ENCODE results near the gene ZC3H18.

The ZC3H18 gene

GRCh38 chr16:88568710-88569613 is 1.2 kb upstream of the ZC3H18 start:
- Histone ChIP-seq H3K4me3 (ENCODE audit: low read length) (peak overlapping the region; percentile 55), H3K27ac (ENCODE audit: low read depth, low read length) (no peak overlapping the region), H4K8ac (ENCODE audit: low read depth, low read length) (no peak overlapping the region), H3K79me1 (ENCODE audit: low read length) (peaks cover 11% of the 10 kb centered on the region), H2BK5ac (ENCODE audit: low read length) (no peak overlapping the region), H2BK120ac (ENCODE audit: low read depth, low read length) (no peak overlapping the region), H3K79me2 (ENCODE audit: control insufficient read depth, insufficient read depth, low read length) (peaks cover 26% of the 10 kb centered on the region), H2BK15ac (replicated peaks; ENCODE audit: low read depth) (no peak overlapping the region), H3K4ac (ENCODE audit: low read depth, low read length) (no peak overlapping the region), H3K27me3 (ENCODE audit: insufficient read depth, low read length, poor library complexity) (no peaks in the 10 kb centered on the region), H3K18ac (ENCODE audit: low read length) (no peak overlapping the region), H3K56ac (ENCODE audit: low read length) (peak overlapping the region; percentile 93), H3K4me2 (ENCODE audit: low read length) (peak overlapping the region; percentile 69), H4K5ac (ENCODE audit: low read length) (no peak overlapping the region), H3K23ac (ENCODE audit: low read length) (no peak overlapping the region), H3K4me1 (ENCODE audit: control insufficient read depth, low read depth, low read length) (peaks cover 6% of the 10 kb centered on the region), H3K9ac (ENCODE audit: low read length) (peak overlapping the region; percentile 85), H3K36me3 (ENCODE audit: control insufficient read depth, insufficient read depth, low read length) (no peaks in the 10 kb centered on the region), H2AK5ac (ENCODE audit: low read length) (no peak overlapping the region)
- DNase-seq = no peak
- WGBS (ENCODE audit: extremely low coverage, insufficient coverage, low lambda C conversion rate) = no CpG with 5 or more reads among the region's 18 CpGs

GRCh38 chr16:88569614-88569984 is 604 bp upstream of the ZC3H18 start:
- Histone ChIP-seq H3K27me3 (ENCODE audit: insufficient read depth, low read length, poor library complexity) (no peaks in the 10 kb centered on the region), H3K18ac (ENCODE audit: low read length) (peak overlapping the region; percentile 25), H3K56ac (ENCODE audit: low read length) (peak overlapping the region; percentile 93), H2AK5ac (ENCODE audit: low read length) (no peak overlapping the region), H3K23ac (ENCODE audit: low read length) (peak overlapping the region; percentile 86), H3K4me2 (ENCODE audit: low read length) (peak overlapping the region; percentile 69), H3K9ac (ENCODE audit: low read length) (peak overlapping the region; percentile 85), H3K36me3 (ENCODE audit: control insufficient read depth, insufficient read depth, low read length) (no peaks in the 10 kb centered on the region), H4K8ac (ENCODE audit: low read depth, low read length) (no peak overlapping the region), H2BK120ac (ENCODE audit: low read depth, low read length) (no peak overlapping the region), H3K4ac (ENCODE audit: low read depth, low read length) (peak overlapping the region; percentile 49), H3K79me2 (ENCODE audit: control insufficient read depth, insufficient read depth, low read length) (peaks cover 26% of the 10 kb centered on the region), H3K4me3 (ENCODE audit: low read length) (peak overlapping the region; percentile 55), H4K5ac (ENCODE audit: low read length) (no peak overlapping the region), H2BK15ac (replicated peaks; ENCODE audit: low read depth) (no peak overlapping the region), H3K27ac (ENCODE audit: low read depth, low read length) (no peak overlapping the region), H2BK5ac (ENCODE audit: low read length) (no peak overlapping the region), H3K4me1 (ENCODE audit: control insufficient read depth, low read depth, low read length) (peaks cover 6% of the 10 kb centered on the region), H3K79me1 (ENCODE audit: low read length) (peaks cover 11% of the 10 kb centered on the region)
- DNase-seq = no peak
- no CpG with 5 or more reads among the region's 28 CpGs for WGBS (ENCODE audit: extremely low coverage, insufficient coverage, low lambda C conversion rate)

DNA sequence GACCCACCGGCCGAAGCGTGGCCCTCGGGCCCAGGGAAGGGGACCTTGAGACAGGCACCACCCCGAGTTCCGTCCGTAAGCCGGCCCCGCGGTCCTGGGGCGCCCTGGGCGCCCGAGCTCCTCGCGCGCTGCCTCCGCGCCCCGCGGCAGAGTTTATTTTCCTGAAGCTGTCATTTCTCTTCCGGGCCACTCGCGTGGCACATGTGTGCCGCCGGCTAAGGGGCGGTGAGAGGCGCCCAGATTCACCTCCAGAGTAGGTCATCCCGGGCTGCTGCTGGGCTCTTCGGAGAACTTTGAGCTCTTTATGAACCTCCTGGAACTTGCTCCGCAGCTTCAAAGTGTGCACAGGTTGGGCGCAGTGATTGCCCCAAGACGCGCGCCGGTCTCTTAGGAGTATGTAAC is 489 bp downstream of the ZC3H18 start:
- Histone ChIP-seq H3K27ac (ENCODE audit: low read depth, low read length) (no peak overlapping the region), H2BK120ac (ENCODE audit: low read depth, low read length) (no peak overlapping the region)
- DNase-seq = peak; percentile 40

DNA sequence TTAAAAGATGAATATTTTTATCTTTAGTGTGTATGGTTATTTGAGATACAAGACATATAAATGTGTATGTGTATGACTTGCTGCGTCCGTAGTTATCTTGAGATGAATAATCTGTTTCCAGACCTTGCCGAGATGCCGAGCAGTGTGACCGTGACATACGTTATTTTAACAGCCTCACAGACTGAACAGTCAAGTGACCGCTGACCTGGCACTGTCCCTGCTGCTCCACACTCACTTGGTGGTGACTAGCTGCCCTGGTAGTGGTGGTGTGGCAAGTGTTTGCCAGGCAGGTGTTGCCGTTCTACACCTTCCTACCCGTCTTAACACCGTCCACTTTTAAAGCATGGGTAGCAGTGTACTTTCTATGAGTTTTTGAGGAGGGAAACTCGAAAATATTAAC is 5.0 kb downstream of the ZC3H18 start:
- H2AK5ac ChIP-seq (ENCODE audit: low read length) = no peak overlapping the region
- no CpG with 5 or more reads among the region's 11 CpGs for WGBS (ENCODE audit: extremely low coverage, insufficient coverage, low lambda C conversion rate)
- no peak overlapping the region for H3K9ac ChIP-seq (ENCODE audit: low read length)
- no peaks in the 10 kb centered on the region for H3K27me3 ChIP-seq (ENCODE audit: insufficient read depth, low read length, poor library complexity)
- no peak overlapping the region for H3K27ac ChIP-seq (ENCODE audit: low read depth, low read length)
- no peak overlapping the region for H2BK5ac ChIP-seq (ENCODE audit: low read length)
- no peak overlapping the region for H3K4me2 ChIP-seq (ENCODE audit: low read length)
- H4K8ac ChIP-seq (ENCODE audit: low read depth, low read length) = no peak overlapping the region
- no peak overlapping the region for H3K56ac ChIP-seq (ENCODE audit: low read length)
- no peaks in the 10 kb centered on the region for H3K36me3 ChIP-seq (ENCODE audit: control insufficient read depth, insufficient read depth, low read length)
- H2BK120ac ChIP-seq (ENCODE audit: low read depth, low read length) = no peak overlapping the region
- no peak overlapping the region for H3K4me3 ChIP-seq (ENCODE audit: low read length)
- no peak overlapping the region for H2BK15ac ChIP-seq (replicated peaks; ENCODE audit: low read depth)
- DNase-seq = no peak
- no peak overlapping the region for H3K18ac ChIP-seq (ENCODE audit: low read length)
- peaks cover 24% of the 10 kb centered on the region for H3K79me1 ChIP-seq (ENCODE audit: low read length)
- H3K4me1 ChIP-seq (ENCODE audit: control insufficient read depth, low read depth, low read length) = peaks cover 4% of the 10 kb centered on the region
- peaks cover 49% of the 10 kb centered on the region for H3K79me2 ChIP-seq (ENCODE audit: control insufficient read depth, insufficient read depth, low read length)
- H3K4ac ChIP-seq (ENCODE audit: low read depth, low read length) = no peak overlapping the region
- H4K5ac ChIP-seq (ENCODE audit: low read length) = no peak overlapping the region
- no peak overlapping the region for H3K23ac ChIP-seq (ENCODE audit: low read length)

More for the DNA sequence above, 489 bp downstream of the ZC3H18 start:
- no peak overlapping the region for H4K5ac ChIP-seq (ENCODE audit: low read length)
- peaks cover 31% of the 10 kb centered on the region for H3K79me2 ChIP-seq (ENCODE audit: control insufficient read depth, insufficient read depth, low read length)
- H3K79me1 ChIP-seq (ENCODE audit: low read length) = peaks cover 13% of the 10 kb centered on the region
- H3K18ac ChIP-seq (ENCODE audit: low read length) = peak overlapping the region; percentile 33
- no peak overlapping the region for H3K23ac ChIP-seq (ENCODE audit: low read length)
- H2BK15ac ChIP-seq (replicated peaks; ENCODE audit: low read depth) = no peak overlapping the region
- peaks cover 6% of the 10 kb centered on the region for H3K4me1 ChIP-seq (ENCODE audit: control insufficient read depth, low read depth, low read length)
- H3K56ac ChIP-seq (ENCODE audit: low read length) = peak overlapping the region; percentile 100
- H2BK5ac ChIP-seq (ENCODE audit: low read length) = no peak overlapping the region
- H3K36me3 ChIP-seq (ENCODE audit: control insufficient read depth, insufficient read depth, low read length) = no peaks in the 10 kb centered on the region
- peak overlapping the region; percentile 95 for H3K4me3 ChIP-seq (ENCODE audit: low read length)
- WGBS (ENCODE audit: extremely low coverage, insufficient coverage, low lambda C conversion rate) = no CpG with 5 or more reads among the region's 35 CpGs
- H3K4ac ChIP-seq (ENCODE audit: low read depth, low read length) = peak overlapping the region; percentile 47
- H2AK5ac ChIP-seq (ENCODE audit: low read length) = no peak overlapping the region
- no peak overlapping the region for H4K8ac ChIP-seq (ENCODE audit: low read depth, low read length)
- H3K4me2 ChIP-seq (ENCODE audit: low read length) = peak overlapping the region; percentile 52
- peak overlapping the region; percentile 98 for H3K9ac ChIP-seq (ENCODE audit: low read length)
- H3K27me3 ChIP-seq (ENCODE audit: insufficient read depth, low read length, poor library complexity) = no peaks in the 10 kb centered on the region

DNA sequence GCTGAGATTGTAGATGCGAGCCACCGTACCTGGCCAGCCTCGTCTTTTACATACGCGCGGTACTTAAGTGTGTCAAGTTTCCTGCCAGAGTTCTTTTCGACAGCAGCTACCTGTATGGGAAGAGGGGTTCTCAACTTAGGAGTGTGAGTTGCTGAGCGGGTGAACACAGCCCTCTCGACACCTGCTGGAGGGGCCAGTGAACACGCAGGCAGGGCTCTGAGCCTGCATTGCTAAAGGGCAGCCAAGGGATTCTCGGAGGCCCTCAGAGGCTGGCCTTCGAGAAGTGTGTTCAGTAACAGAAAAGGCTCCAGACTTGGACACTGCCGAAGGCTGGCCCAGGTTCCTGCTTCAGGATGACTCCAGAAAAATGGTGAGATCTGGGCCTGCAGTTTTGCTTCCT is 6.1 kb downstream of the ZC3H18 start:
- no peak overlapping the region for H2AK5ac ChIP-seq (ENCODE audit: low read length)
- H3K4ac ChIP-seq (ENCODE audit: low read depth, low read length) = no peak overlapping the region
- WGBS (ENCODE audit: extremely low coverage, insufficient coverage, low lambda C conversion rate) = no CpG with 5 or more reads among the region's 13 CpGs
- H3K36me3 ChIP-seq (ENCODE audit: control insufficient read depth, insufficient read depth, low read length) = no peaks in the 10 kb centered on the region
- no peak overlapping the region for H4K5ac ChIP-seq (ENCODE audit: low read length)
- peaks cover 42% of the 10 kb centered on the region for H3K79me2 ChIP-seq (ENCODE audit: control insufficient read depth, insufficient read depth, low read length)
- peaks cover under 1% of the 10 kb centered on the region for H3K4me1 ChIP-seq (ENCODE audit: control insufficient read depth, low read depth, low read length)
- no peak overlapping the region for H4K8ac ChIP-seq (ENCODE audit: low read depth, low read length)
- H2BK15ac ChIP-seq (replicated peaks; ENCODE audit: low read depth) = no peak overlapping the region
- no peak overlapping the region for H3K18ac ChIP-seq (ENCODE audit: low read length)
- H2BK5ac ChIP-seq (ENCODE audit: low read length) = no peak overlapping the region
- peaks cover 22% of the 10 kb centered on the region for H3K79me1 ChIP-seq (ENCODE audit: low read length)
- H3K27me3 ChIP-seq (ENCODE audit: insufficient read depth, low read length, poor library complexity) = no peaks in the 10 kb centered on the region
- no peak overlapping the region for H3K4me3 ChIP-seq (ENCODE audit: low read length)
- H3K27ac ChIP-seq (ENCODE audit: low read depth, low read length) = no peak overlapping the region
- no peak overlapping the region for H3K23ac ChIP-seq (ENCODE audit: low read length)
- no peak for DNase-seq
- no peak overlapping the region for H3K4me2 ChIP-seq (ENCODE audit: low read length)
- no peak overlapping the region for H3K56ac ChIP-seq (ENCODE audit: low read length)
- no peak overlapping the region for H3K9ac ChIP-seq (ENCODE audit: low read length)
- no peak overlapping the region for H2BK120ac ChIP-seq (ENCODE audit: low read depth, low read length)
